OCI-LY3 (cell line): ENCODE data around the gene TEX264.

Experiments
- H2AFZ ChIP-seq: fragments of 200-600, 300-600 bp; shearing (Covaris generic); 2 replicates; pipeline ENCODE4 v1.6.0; 2014; ENCODE audit warnings: antibody characterized with exemption, low read depth, low read length
- H3K27ac ChIP-seq: fragments of 200-600, 300-600 bp; sonication (generic); 2 replicates; pipeline ENCODE4 v1.5.1; 2014; ENCODE audit warnings: mild to moderate bottlenecking, low read length, moderate library complexity, mixed read lengths
- H3K27me3 ChIP-seq: fragments of 200-600, 300-600 bp; sonication (generic); 2 replicates; pipeline ENCODE4 v1.6.1; 2014; ENCODE audit warnings: low read depth, low read length, mixed read lengths
- H3K36me3 ChIP-seq: fragments of 200-600, 300-600 bp; sonication (generic); replicated peaks from 2 replicates; pipeline ENCODE3; 2014; ENCODE audit warnings: low read depth, low read length, mixed read lengths
- H3K4me1 ChIP-seq: fragments of 300-600, 200-600 bp; sonication (generic); 2 replicates; pipeline ENCODE4 v1.6.1; 2014; ENCODE audit warnings: low read length, mixed read lengths
- H3K4me2 ChIP-seq: fragments of 200-600, 300-600 bp; sonication (generic); 2 replicates; pipeline ENCODE4 v1.6.1; 2014; ENCODE audit warnings: low read length, mixed read lengths
- H3K4me3 ChIP-seq: fragments of 300-600, 200-600 bp; sonication (generic); 2 replicates; pipeline ENCODE4 v1.5.1; 2014; ENCODE audit warnings: antibody characterized with exemption, mild to moderate bottlenecking, low read length, moderate library complexity
- H3K79me2 ChIP-seq: fragments of 300-600, 200-600 bp; shearing (Covaris generic); 2 replicates; pipeline ENCODE4 v1.6.1; 2014; ENCODE audit warnings: mild to moderate bottlenecking, low read length, mixed read lengths
- H3K9ac ChIP-seq: fragments of 300-600, 200-600 bp; shearing (Covaris generic); 2 replicates; pipeline ENCODE4 v1.6.0; 2014; ENCODE audit warnings: mild to moderate bottlenecking, low read length, moderate library complexity
- H3K9me3 ChIP-seq: fragments of 200-600, 300-600 bp; shearing (Covaris generic); 2 replicates; pipeline ENCODE4 v1.6.1; 2014; ENCODE audit warnings: low read length, mixed read lengths; ENCODE audit not compliant: insufficient read depth
- H4K20me1 ChIP-seq: fragments of 200-600, 300-600 bp; sonication (generic); 2 replicates; pipeline ENCODE4 v1.6.1; 2016; ENCODE audit warnings: low read length, mixed read lengths; ENCODE audit not compliant: insufficient read depth
- EZH2phosphoT487 ChIP-seq: fragments of 200-600 bp; shearing (Covaris generic); IDR thresholded peaks from 2 replicates; pipeline ENCODE4 v1.6.1; 2018; ENCODE audit warnings: antibody characterized with exemption, mixed run types, low read depth
- TF ChIP-seq, protein P1 (sequence below): fragments of 200-600, 300-600 bp; sonication (generic); IDR thresholded peaks from 2 replicates; pipeline ENCODE4 v1.5.1; 2014; ENCODE audit warnings: antibody characterized with exemption, low read length, low read depth

TEX264 gene

DNA sequence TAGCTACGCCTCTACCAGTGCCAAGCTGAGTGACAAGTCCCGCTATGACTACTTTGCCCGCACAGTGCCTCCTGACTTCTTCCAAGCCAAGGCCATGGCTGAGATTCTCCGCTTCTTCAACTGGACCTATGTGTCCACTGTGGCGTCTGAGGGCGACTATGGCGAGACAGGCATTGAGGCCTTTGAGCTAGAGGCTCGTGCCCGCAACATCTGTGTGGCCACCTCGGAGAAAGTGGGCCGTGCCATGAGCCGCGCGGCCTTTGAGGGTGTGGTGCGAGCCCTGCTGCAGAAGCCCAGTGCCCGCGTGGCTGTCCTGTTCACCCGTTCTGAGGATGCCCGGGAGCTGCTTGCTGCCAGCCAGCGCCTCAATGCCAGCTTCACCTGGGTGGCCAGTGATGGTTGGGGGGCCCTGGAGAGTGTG lies 41.5 kb downstream of the TEX264 start:
- Histone ChIP-seq H3K36me3 (no peaks in the 10 kb centered on the region), H3K4me3 (no peak overlapping the region), H3K9me3 (no peaks in the 10 kb centered on the region), H3K79me2 (no peaks in the 10 kb centered on the region), H3K27ac (no peak overlapping the region), H2AFZ (no peak overlapping the region), H3K4me1 (peaks cover 14% of the 10 kb centered on the region), H3K4me2 (no peak overlapping the region), H4K20me1 (peaks cover 6% of the 10 kb centered on the region; the same call in 1 of the 2 replicates), H3K9ac (no peak overlapping the region), H3K27me3 (no peaks in the 10 kb centered on the region)
- TF ChIP-seq, protein P1, sequence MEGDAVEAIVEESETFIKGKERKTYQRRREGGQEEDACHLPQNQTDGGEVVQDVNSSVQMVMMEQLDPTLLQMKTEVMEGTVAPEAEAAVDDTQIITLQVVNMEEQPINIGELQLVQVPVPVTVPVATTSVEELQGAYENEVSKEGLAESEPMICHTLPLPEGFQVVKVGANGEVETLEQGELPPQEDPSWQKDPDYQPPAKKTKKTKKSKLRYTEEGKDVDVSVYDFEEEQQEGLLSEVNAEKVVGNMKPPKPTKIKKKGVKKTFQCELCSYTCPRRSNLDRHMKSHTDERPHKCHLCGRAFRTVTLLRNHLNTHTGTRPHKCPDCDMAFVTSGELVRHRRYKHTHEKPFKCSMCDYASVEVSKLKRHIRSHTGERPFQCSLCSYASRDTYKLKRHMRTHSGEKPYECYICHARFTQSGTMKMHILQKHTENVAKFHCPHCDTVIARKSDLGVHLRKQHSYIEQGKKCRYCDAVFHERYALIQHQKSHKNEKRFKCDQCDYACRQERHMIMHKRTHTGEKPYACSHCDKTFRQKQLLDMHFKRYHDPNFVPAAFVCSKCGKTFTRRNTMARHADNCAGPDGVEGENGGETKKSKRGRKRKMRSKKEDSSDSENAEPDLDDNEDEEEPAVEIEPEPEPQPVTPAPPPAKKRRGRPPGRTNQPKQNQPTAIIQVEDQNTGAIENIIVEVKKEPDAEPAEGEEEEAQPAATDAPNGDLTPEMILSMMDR = no peak
- no peak for TF ChIP-seq EZH2phosphoT487

DNA sequence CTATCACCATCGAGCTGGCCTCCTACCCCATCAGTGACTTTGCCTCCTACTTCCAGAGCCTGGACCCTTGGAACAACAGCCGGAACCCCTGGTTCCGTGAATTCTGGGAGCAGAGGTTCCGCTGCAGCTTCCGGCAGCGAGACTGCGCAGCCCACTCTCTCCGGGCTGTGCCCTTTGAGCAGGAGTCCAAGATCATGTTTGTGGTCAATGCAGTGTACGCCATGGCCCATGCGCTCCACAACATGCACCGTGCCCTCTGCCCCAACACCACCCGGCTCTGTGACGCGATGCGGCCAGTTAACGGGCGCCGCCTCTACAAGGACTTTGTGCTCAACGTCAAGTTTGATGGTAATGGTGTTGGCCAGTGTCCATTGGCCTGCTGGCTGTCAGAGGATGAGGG lies 41.9 kb downstream of the TEX264 start:
- no peak overlapping the region for H3K4me3 ChIP-seq
- no peaks in the 10 kb centered on the region for H3K79me2 ChIP-seq
- no peaks in the 10 kb centered on the region for H3K9me3 ChIP-seq
- H4K20me1 ChIP-seq = peaks cover 6% of the 10 kb centered on the region; the same call in 1 of the 2 replicates
- H2AFZ ChIP-seq = no peak overlapping the region
- no peak overlapping the region for H3K4me2 ChIP-seq
- TF ChIP-seq EZH2phosphoT487 = no peak
- TF ChIP-seq, protein P1 = no peak
- H3K27ac ChIP-seq = no peak overlapping the region
- H3K4me1 ChIP-seq = peaks cover 14% of the 10 kb centered on the region
- H3K36me3 ChIP-seq = no peaks in the 10 kb centered on the region
- no peak overlapping the region for H3K9ac ChIP-seq
- H3K27me3 ChIP-seq = no peaks in the 10 kb centered on the region

DNA sequence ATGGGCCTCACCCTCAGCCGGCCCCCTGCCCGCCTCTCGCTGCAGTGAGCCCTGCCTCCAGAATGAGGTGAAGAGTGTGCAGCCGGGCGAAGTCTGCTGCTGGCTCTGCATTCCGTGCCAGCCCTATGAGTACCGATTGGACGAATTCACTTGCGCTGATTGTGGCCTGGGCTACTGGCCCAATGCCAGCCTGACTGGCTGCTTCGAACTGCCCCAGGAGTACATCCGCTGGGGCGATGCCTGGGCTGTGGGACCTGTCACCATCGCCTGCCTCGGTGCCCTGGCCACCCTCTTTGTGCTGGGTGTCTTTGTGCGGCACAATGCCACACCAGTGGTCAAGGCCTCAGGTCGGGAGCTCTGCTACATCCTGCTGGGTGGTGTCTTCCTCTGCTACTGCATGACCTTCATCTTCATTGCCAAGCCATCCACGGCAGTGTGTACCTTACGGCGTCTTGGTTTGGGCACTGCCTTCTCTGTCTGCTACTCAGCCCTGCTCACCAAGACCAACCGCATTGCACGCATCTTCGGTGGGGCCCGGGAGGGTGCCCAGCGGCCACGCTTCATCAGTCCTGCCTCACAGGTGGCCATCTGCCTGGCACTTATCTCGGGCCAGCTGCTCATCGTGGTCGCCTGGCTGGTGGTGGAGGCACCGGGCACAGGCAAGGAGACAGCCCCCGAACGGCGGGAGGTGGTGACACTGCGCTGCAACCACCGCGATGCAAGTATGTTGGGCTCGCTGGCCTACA lies 44.4 kb downstream of the TEX264 start:
- Histone ChIP-seq H3K27me3 (no peaks in the 10 kb centered on the region), H3K9me3 (no peaks in the 10 kb centered on the region), H3K4me3 (no peak overlapping the region), H3K36me3 (no peaks in the 10 kb centered on the region), H2AFZ (no peak overlapping the region), H3K27ac (no peak overlapping the region), H4K20me1 (no peaks in the 10 kb centered on the region), H3K79me2 (no peaks in the 10 kb centered on the region), H3K4me1 (peaks cover 30% of the 10 kb centered on the region), H3K9ac (no peak overlapping the region), H3K4me2 (no peak overlapping the region)
- TF ChIP-seq, protein P1 = no peak
- TF ChIP-seq EZH2phosphoT487 = no peak

DNA sequence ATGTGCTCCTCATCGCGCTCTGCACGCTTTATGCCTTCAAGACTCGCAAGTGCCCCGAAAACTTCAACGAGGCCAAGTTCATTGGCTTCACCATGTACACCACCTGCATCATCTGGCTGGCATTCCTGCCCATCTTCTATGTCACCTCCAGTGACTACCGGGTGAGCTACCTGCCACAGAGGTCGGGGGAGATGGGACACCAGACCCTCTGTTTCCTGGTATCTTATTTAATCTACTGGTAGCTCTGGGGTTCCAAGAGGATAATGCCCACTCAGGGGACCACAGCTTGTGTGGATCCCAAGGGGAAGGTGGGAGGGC lies 44.9 kb downstream of the TEX264 start:
- Histone ChIP-seq H3K4me2 (no peak overlapping the region), H3K9ac (no peak overlapping the region), H3K27me3 (no peaks in the 10 kb centered on the region), H3K27ac (no peak overlapping the region), H3K9me3 (no peaks in the 10 kb centered on the region), H3K4me3 (no peak overlapping the region), H3K79me2 (no peaks in the 10 kb centered on the region), H3K4me1 (peaks cover 30% of the 10 kb centered on the region), H3K36me3 (no peaks in the 10 kb centered on the region), H2AFZ (no peak overlapping the region), H4K20me1 (no peaks in the 10 kb centered on the region)
- no peak for TF ChIP-seq EZH2phosphoT487
- TF ChIP-seq, protein P1 = no peak
